Activated CD8-positive, alpha-beta T cell treated with anti-CD3 and anti-CD28 coated beads for 36 hours (primary cell): ENCODE measurements around the gene NCOA7. TPM values are rescaled to one million over a fixed set of nuclear protein-coding genes. Genes with fewer than 3 reads are reported as not detected.

Experiments
- ATAC-seq: fragments of 200-7000 bp; cut with Tn5 transposase; one replicate; pipeline ENCODE4 v1.10.0; 2021; ENCODE audit warnings: mild to moderate bottlenecking, moderate library complexity
- CTCF ChIA-PET: fragments of 350-600 bp; sonication (Branson Sonifier 250); formaldehyde crosslinking; loops from one replicate; lab custom pipeline; 2021; ENCODE audit warnings: antibody characterized with exemption; lab: Charles Lee
- POLR2A ChIA-PET: fragments of 350-600 bp; sonication (Branson Sonifier 250); formaldehyde crosslinking; loops from one replicate; lab custom pipeline; 2021; ENCODE audit warnings: antibody characterized with exemption; lab: Charles Lee
- DNase-seq: peaks from one replicate; pipeline ENCODE4 v3.0.0-alpha.2; 2020
- H3K27ac Mint-ChIP-seq: one replicate; pipeline ENCODE4 v1.8.0; 2021; ENCODE audit warnings: mild to moderate bottlenecking, mixed read lengths
- H3K27me3 Mint-ChIP-seq: one replicate; pipeline ENCODE4 v1.8.0; 2021; ENCODE audit warnings: mixed read lengths
- H3K36me3 Mint-ChIP-seq: one replicate; pipeline ENCODE4 v1.8.0; 2021; ENCODE audit warnings: low read depth, mixed read lengths
- H3K4me1 Mint-ChIP-seq: one replicate; pipeline ENCODE4 v1.8.0; 2021; ENCODE audit warnings: low read depth, mixed read lengths
- H3K4me3 Mint-ChIP-seq: one replicate; pipeline ENCODE4 v1.8.0; 2021; ENCODE audit warnings: mild to moderate bottlenecking, moderate library complexity, mixed read lengths
- H3K9me3 Mint-ChIP-seq: one replicate; pipeline ENCODE4 v1.8.0; 2021; ENCODE audit warnings: mixed read lengths
- CTCF ChIP-seq: fragments of 200-600 bp; IDR thresholded peaks from one replicate; pipeline ENCODE4 v1.8.0; 2022; ENCODE audit warnings: antibody characterized with exemption, mild to moderate bottlenecking
- intact Hi-C: fragments of 100-400 bp; cut with micrococcal nuclease; formaldehyde crosslinking; loops from one replicate; pipeline ENCODE4 v1.10.0; 2022
- total RNA-seq, 2 experiments: library from RNA; stranded (reverse); gene quantifications; one replicate each; pipeline ENCODE4 v1.2.3, GENCODE V29; 2021

Gene NCOA7
- total RNA-seq, 2 experiments from 2014 or later = 43.4 to 44.9 TPM

- ChIA-PET CTCF (interaction anchor here (0.7 kb wide), 1 partner anchor 73 kb away, joined by 3 read pairs; no protein-coding TSS in a partner anchor), POLR2A (interaction anchor here (0.7 kb wide), 1 partner anchor 36 kb away, joined by 3 read pairs; no protein-coding TSS in a partner anchor)
- intact Hi-C loops = no loop called here
- Mint-ChIP-seq H3K4me3 (no peak overlapping the region), H3K36me3 (peaks cover 40% of the 10 kb centered on the region), H3K27me3 (no peaks in the 10 kb centered on the region), H3K9me3 (no peaks in the 10 kb centered on the region), H3K4me1 (no peaks in the 10 kb centered on the region), H3K27ac (no peak overlapping the region)
- ATAC-seq (no peak), DNase-seq (no peak)
- no peak for TF ChIP-seq CTCF
Measured at GRCh38 chr6:125882243-125882642, 91.5 kb downstream of the NCOA7 start.

- Mint-ChIP-seq H3K27ac (no peak overlapping the region), H3K27me3 (no peaks in the 10 kb centered on the region), H3K9me3 (no peaks in the 10 kb centered on the region), H3K4me3 (no peak overlapping the region), H3K4me1 (no peaks in the 10 kb centered on the region), H3K36me3 (peaks cover 46% of the 10 kb centered on the region)
- ATAC-seq (no peak), DNase-seq (no peak)
- TF ChIP-seq CTCF = no peak
- intact Hi-C loops = no loop called here
- CTCF ChIA-PET = interaction anchor here (2.4 kb wide), 1 partner anchor 22 kb away, joined by 9 read pairs; no protein-coding TSS in a partner anchor
- POLR2A ChIA-PET = interaction anchor here (0.7 to 1.1 kb wide), 2 partner anchors 72 to 125 kb away, joined by 3 read pairs; partner anchors contain the start of gene HINT3
Measured at GRCh38 chr6:125884634-125885371, 94.0 kb downstream of the NCOA7 start.

- TF ChIP-seq CTCF = no peak
- H3K4me1 Mint-ChIP-seq = no peaks in the 10 kb centered on the region
- DNase-seq = no peak
- H3K27ac Mint-ChIP-seq = no peak overlapping the region
- H3K27me3 Mint-ChIP-seq = no peaks in the 10 kb centered on the region
- H3K4me3 Mint-ChIP-seq = no peak overlapping the region
- POLR2A ChIA-PET = no interaction called here
- H3K9me3 Mint-ChIP-seq = no peaks in the 10 kb centered on the region
- intact Hi-C loops = no loop called here
- H3K36me3 Mint-ChIP-seq = peaks cover 42% of the 10 kb centered on the region
- CTCF ChIA-PET = interaction anchor here (1.3 kb wide), 1 partner anchor 24 kb away, joined by 3 read pairs; no protein-coding TSS in a partner anchor
- ATAC-seq = no peak
Measured at GRCh38 chr6:125886021-125886420, 95.3 kb downstream of the NCOA7 start.

- ATAC-seq (no peak), DNase-seq (no peak)
- H3K27me3 Mint-ChIP-seq = no peaks in the 10 kb centered on the region
- no peak overlapping the region for H3K4me3 Mint-ChIP-seq
- ChIA-PET CTCF (interaction anchor here (1.3 kb wide), 1 partner anchor 23 kb away, joined by 3 read pairs; no protein-coding TSS in a partner anchor), POLR2A (no interaction called here)
- no peak for TF ChIP-seq CTCF
- H3K9me3 Mint-ChIP-seq = no peaks in the 10 kb centered on the region
- intact Hi-C loops = no loop called here
- H3K4me1 Mint-ChIP-seq = no peaks in the 10 kb centered on the region
- H3K36me3 Mint-ChIP-seq = peaks cover 40% of the 10 kb centered on the region
- no peak overlapping the region for H3K27ac Mint-ChIP-seq
Measured at GRCh38 chr6:125886914-125887313, 96.2 kb downstream of the NCOA7 start.

GRCh38 chr6:125887372-125887771 is 96.6 kb downstream of the NCOA7 start:
- Mint-ChIP-seq H3K4me1 (no peaks in the 10 kb centered on the region), H3K27me3 (no peaks in the 10 kb centered on the region), H3K9me3 (no peaks in the 10 kb centered on the region), H3K4me3 (no peak overlapping the region), H3K36me3 (peaks cover 36% of the 10 kb centered on the region), H3K27ac (no peak overlapping the region)
- intact Hi-C loops = no loop called here
- no peak for TF ChIP-seq CTCF
- ATAC-seq (no peak), DNase-seq (no peak)
- ChIA-PET POLR2A (no interaction called here), CTCF (interaction anchor here (1.3 to 2.0 kb wide), 2 partner anchors 23 to 64 kb away, joined by 3 to 5 read pairs; no protein-coding TSS in a partner anchor)
